MCF 10A (cell line): ENCODE measurements around the gene ABCB4. TPM values are rescaled to one million over a fixed set of nuclear protein-coding genes. Genes with fewer than 3 reads are reported as not detected.

ENCODE experiments used
- BruUV-seq: library from RNA; stranded (reverse); fragments of 400-500 nt; replicated peaks from 2 replicates; lab custom pipeline; 2021; lab: Mats Ljungman, UMichigan
- CTCF ChIA-PET: fragments of 300-600 bp; sonication (Branson Sonifier 250); formaldehyde crosslinking; extraction: SDS; loops from one replicate; lab custom pipeline; 2021; ENCODE audit warnings: antibody characterized with exemption, inconsistent platforms; lab: Yijun Ruan, JAX
- POLR2A ChIA-PET: fragments of 300-600, 350-650 bp; sonication (Branson Sonifier 250); formaldehyde crosslinking; extraction: SDS; loops from one replicate; lab custom pipeline; 2020; ENCODE audit warnings: antibody characterized with exemption, inconsistent platforms; lab: Yijun Ruan, JAX
- DNase-seq: peaks from one replicate; pipeline ENCODE4 v3.0.0-alpha.2; 2018; ENCODE audit not compliant: unreplicated experiment
- H3K27ac Mint-ChIP-seq: one replicate; pipeline ENCODE4 v1.8.0; 2022; ENCODE audit warnings: mild to moderate bottlenecking, low read depth, mixed read lengths; ENCODE audit not compliant: unreplicated experiment
- H3K27me3 Mint-ChIP-seq: one replicate; pipeline ENCODE4 v1.8.0; 2022; ENCODE audit warnings: mixed read lengths; ENCODE audit not compliant: insufficient read depth, unreplicated experiment
- H3K36me3 Mint-ChIP-seq: one replicate; pipeline ENCODE4 v1.8.0; 2022; ENCODE audit warnings: mild to moderate bottlenecking, moderate library complexity, mixed read lengths; ENCODE audit not compliant: insufficient read depth, unreplicated experiment
- H3K4me1 Mint-ChIP-seq: one replicate; pipeline ENCODE4 v1.8.0; 2022; ENCODE audit warnings: mixed read lengths; ENCODE audit not compliant: insufficient read depth, unreplicated experiment
- H3K4me3 Mint-ChIP-seq: one replicate; pipeline ENCODE4 v1.8.0; 2022; ENCODE audit warnings: mild to moderate bottlenecking, moderate library complexity, mixed read lengths; ENCODE audit not compliant: unreplicated experiment
- H3K9me3 Mint-ChIP-seq: one replicate; pipeline ENCODE4 v1.8.0; 2022; ENCODE audit warnings: mixed read lengths; ENCODE audit not compliant: unreplicated experiment
- intact Hi-C: fragments of 100-400 bp; cut with micrococcal nuclease; formaldehyde crosslinking; loops from 2 replicates; pipeline ENCODE4 v1.14.1; 2022
- total RNA-seq: library from RNA; stranded (reverse); gene quantifications from 2 replicates; pipeline ENCODE4 v1.2.3, GENCODE V29; 2022
- TF ChIP-seq, protein P1 (sequence below): fragments of 200-600 bp; IDR thresholded peaks from one replicate; pipeline ENCODE4 v1.8.0; 2022; ENCODE audit warnings: antibody characterized with exemption, mild to moderate bottlenecking; ENCODE audit not compliant: unreplicated experiment

The ABCB4 gene
- total RNA-seq, 1 experiment from 2014 or later: not detected

DNA sequence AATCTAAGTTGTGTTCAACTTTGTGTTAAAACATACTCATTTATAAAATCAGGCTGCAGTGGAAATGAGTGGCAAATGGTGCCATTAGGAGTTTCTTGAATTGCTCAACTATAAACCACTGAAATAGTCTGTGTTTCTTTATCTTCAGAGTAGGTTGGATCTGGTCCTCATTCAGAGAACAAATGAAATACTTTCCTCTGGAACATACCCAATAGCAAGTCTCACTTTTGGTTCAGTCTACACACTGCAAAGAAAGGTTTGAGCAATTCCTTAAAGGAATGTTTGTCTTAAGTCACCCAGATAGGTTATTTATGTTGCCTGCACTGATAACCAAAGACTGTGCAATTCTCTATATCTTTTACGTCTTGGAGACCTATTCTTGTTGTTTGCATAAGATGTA lies 62.5 kb downstream of the ABCB4 start:
- TF ChIP-seq, protein P1, sequence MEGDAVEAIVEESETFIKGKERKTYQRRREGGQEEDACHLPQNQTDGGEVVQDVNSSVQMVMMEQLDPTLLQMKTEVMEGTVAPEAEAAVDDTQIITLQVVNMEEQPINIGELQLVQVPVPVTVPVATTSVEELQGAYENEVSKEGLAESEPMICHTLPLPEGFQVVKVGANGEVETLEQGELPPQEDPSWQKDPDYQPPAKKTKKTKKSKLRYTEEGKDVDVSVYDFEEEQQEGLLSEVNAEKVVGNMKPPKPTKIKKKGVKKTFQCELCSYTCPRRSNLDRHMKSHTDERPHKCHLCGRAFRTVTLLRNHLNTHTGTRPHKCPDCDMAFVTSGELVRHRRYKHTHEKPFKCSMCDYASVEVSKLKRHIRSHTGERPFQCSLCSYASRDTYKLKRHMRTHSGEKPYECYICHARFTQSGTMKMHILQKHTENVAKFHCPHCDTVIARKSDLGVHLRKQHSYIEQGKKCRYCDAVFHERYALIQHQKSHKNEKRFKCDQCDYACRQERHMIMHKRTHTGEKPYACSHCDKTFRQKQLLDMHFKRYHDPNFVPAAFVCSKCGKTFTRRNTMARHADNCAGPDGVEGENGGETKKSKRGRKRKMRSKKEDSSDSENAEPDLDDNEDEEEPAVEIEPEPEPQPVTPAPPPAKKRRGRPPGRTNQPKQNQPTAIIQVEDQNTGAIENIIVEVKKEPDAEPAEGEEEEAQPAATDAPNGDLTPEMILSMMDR: no peak
- BruUV-seq: no TSS peak
- intact Hi-C loops: no loop called here
- ChIA-PET CTCF (interaction anchor here (0.6 to 15.3 kb wide), 3 partner anchors 7 to 112 kb away, joined by 5 to 494 read pairs (median 5); no protein-coding TSS in a partner anchor), POLR2A (interaction anchor here (0.7 to 3.9 kb wide), 4 partner anchors 33 to 96 kb away, joined by 3 to 50 read pairs (median 3); partner anchors contain the start of gene CROT)
- no peaks in the 10 kb centered on the region for H3K27me3 Mint-ChIP-seq
- H3K9me3 Mint-ChIP-seq: no peaks in the 10 kb centered on the region
- no peak for DNase-seq
- no peak overlapping the region for H3K27ac Mint-ChIP-seq
- no peak overlapping the region for H3K4me3 Mint-ChIP-seq
- H3K4me1 Mint-ChIP-seq: no peaks in the 10 kb centered on the region
- no peaks in the 10 kb centered on the region for H3K36me3 Mint-ChIP-seq

DNA sequence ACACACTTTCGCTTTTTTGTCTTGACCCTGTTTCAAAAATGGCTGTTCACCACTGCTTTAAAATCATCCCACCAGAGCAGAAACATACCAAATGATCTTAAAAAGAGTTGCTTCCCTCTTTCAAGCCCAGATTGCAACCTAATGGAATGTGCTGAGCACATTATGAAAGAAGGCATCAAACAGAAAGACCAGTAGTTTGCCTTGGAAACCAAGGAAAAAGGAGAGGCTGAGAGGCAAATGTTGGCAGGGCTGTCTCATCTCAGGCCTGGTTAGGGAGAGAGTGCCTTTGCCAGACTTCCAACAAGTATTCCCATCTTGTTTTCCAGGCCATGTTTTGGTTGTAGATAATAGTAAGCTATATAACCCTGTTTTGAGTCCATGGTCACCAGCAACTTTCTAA lies 64.3 kb downstream of the ABCB4 start:
- CTCF ChIA-PET: interaction anchor here (1.7 to 15.3 kb wide), 2 partner anchors 98 to 175 kb away, joined by 5 to 494 read pairs; no protein-coding TSS in a partner anchor
- H3K4me3 Mint-ChIP-seq: no peak overlapping the region
- H3K27me3 Mint-ChIP-seq: no peaks in the 10 kb centered on the region
- POLR2A ChIA-PET: interaction anchor here (1.5 to 3.2 kb wide), 2 partner anchors 12 to 95 kb away, joined by 4 to 15 read pairs; no protein-coding TSS in a partner anchor
- DNase-seq: no peak
- no peaks in the 10 kb centered on the region for H3K9me3 Mint-ChIP-seq
- intact Hi-C loops: no loop called here
- no peaks in the 10 kb centered on the region for H3K4me1 Mint-ChIP-seq
- no peaks in the 10 kb centered on the region for H3K36me3 Mint-ChIP-seq
- no TSS peak for BruUV-seq
- TF ChIP-seq, protein P1: no peak
- peak overlapping the region; percentile 25 for H3K27ac Mint-ChIP-seq

- no TSS peak for BruUV-seq
- Mint-ChIP-seq H3K27me3 (no peaks in the 10 kb centered on the region), H3K4me3 (no peak overlapping the region), H3K27ac (no peak overlapping the region), H3K9me3 (no peaks in the 10 kb centered on the region), H3K36me3 (no peaks in the 10 kb centered on the region), H3K4me1 (no peaks in the 10 kb centered on the region)
- no peak for DNase-seq
- CTCF ChIA-PET: interaction anchor here (0.6 to 3.9 kb wide), 3 partner anchors 12 to 854 kb away, joined by 3 to 33 read pairs (median 3); no protein-coding TSS in a partner anchor
- TF ChIP-seq, protein P1: no peak
- POLR2A ChIA-PET: interaction anchor here (1.1 kb wide), 1 partner anchor 58 kb away, joined by 3 read pairs; no protein-coding TSS in a partner anchor
- intact Hi-C loops: no loop called here
Observed at GRCh38 chr7:87404674-87405073, 70.8 kb downstream of the ABCB4 start.

DNA sequence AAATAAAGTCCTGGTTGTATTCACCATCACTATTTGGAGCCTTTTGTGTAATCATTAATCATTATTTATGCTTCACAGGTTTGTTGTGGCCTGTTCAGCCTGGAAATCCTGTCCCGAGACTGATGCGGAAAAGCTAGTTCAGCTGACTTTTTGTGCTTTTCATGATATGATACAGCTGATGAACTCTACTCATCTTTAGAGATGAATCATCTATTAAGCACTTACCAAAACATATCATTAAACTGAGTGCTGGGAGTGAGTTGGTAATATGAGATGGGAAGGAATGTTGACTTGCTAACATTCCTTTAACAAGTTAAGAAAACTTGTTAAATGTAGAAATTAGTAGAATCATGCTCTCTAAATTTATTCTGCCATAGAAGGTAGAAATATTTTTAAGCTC lies 77.0 kb downstream of the ABCB4 start:
- H3K27ac Mint-ChIP-seq: no peak overlapping the region
- H3K4me1 Mint-ChIP-seq: no peaks in the 10 kb centered on the region
- intact Hi-C loops: no loop called here
- H3K36me3 Mint-ChIP-seq: peaks cover 14% of the 10 kb centered on the region
- no peaks in the 10 kb centered on the region for H3K27me3 Mint-ChIP-seq
- BruUV-seq: no TSS peak
- TF ChIP-seq, protein P1: no peak
- H3K9me3 Mint-ChIP-seq: no peaks in the 10 kb centered on the region
- peak; percentile 6 for DNase-seq
- POLR2A ChIA-PET: interaction anchor here (1.5 to 1.7 kb wide), 3 partner anchors 11 to 53 kb away, joined by 4 to 5 read pairs (median 4); partner anchors contain the start of gene CROT
- H3K4me3 Mint-ChIP-seq: no peak overlapping the region
- CTCF ChIA-PET: interaction anchor here (0.7 to 1.5 kb wide), 5 partner anchors 18 to 713 kb away, joined by 3 to 5 read pairs (median 3); no protein-coding TSS in a partner anchor
